Activated CD4-positive, alpha-beta T cell treated with anti-CD3 and anti-CD28 coated beads, Interleukin-2, amount 50 U/mL, for 1 hour (primary cell): ENCODE data around the gene COL18A1.

ENCODE experiments used
- DNase-seq: peaks from one replicate; pipeline ENCODE4 v3.0.0-alpha.2; 2020

Gene COL18A1

DNA sequence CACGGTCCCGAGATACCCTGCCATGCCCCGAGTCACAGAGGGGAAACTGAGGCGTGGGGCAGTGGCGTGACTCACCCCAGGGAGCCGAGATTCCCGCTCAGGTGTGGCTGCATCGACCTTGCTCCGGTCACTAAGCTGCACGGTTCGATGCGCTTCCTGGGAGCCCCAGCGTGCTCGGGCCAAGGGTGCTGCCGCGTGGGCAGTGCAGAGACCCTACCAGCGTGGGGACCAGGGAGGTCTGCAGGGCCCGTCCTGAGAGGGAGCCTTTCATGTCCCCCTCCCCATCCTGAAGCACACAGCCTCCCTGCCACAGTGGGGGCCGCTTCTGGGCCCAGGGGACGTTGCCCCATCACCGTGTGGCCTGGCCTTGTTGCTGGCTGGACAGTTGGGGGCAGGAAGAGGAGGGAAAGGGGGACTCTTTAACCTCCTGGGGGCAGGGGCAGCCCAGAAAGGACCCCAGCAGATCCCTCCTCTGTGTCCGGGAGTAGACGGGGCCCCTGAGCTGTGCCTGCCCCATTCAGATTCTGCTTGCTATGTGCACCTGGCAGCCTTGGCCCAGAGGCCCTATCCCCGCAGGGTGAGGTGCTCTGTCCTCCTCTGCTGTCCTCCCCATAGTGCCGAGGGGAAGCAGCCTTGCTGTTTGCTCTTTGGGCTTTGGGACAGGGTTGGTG lies 52.3 kb downstream of the COL18A1 start:
- DNase-seq: no peak

DNA sequence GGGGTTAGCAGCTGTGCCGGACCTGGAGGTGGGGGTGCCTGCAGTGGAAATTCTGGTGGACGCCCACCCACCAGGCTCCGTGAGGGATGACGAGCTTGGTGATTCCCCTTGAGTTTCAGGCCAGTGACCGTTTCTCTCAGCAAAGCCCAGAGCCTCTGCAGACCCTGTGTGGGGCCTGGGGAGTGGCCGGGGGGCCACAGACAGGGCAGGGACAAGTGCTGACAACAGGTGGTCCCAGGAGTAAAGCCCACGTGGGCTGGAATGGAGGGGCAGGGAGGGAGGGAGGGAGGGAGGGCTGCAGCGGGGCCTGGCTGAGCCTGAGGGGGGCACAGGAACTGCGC lies 52.8 kb downstream of the COL18A1 start:
- no peak for DNase-seq

DNA sequence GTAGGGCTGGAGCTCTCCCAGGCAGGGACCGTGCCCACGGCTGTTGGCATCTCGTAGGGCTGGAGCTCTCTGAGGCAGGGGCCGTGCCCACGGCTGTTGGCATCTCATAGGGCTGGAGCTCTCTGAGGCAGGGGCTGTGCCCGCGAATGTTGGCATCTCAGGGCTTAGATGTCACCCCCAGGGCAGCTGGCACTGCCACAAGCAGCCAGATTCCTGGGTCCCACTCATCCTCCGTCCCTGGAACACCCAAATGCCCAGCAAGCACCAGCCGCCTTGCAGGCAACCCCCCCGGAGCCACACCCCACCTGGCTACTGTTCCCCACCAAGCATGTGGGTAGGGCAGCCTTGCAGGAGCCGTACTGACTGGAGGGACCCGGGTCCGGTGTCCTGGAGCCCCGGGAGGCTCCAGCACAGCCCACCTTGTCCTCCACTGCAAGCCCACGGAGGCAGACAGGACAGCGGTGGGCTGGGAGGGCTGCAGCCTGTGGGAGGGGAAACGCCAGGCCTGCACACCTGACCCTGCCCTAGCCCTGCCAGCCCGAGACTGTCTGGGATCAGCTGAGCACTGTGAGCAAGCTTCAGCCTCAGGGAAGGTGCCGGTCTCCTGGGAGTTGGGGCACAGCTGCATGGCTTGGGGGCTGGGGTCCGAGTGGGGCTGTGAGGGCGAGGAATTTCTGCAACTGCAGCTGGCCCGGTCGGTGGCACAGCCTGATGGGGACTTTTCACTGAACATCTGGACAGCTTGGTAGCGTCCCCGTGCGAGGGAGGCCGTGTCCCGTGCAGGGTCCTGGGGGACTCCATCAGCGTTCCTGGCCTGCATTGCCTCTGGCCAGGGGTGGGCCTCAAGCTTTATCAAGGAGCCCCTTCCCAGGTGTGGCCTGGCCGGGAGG lies 53.6 kb downstream of the COL18A1 start:
- no peak for DNase-seq

DNA sequence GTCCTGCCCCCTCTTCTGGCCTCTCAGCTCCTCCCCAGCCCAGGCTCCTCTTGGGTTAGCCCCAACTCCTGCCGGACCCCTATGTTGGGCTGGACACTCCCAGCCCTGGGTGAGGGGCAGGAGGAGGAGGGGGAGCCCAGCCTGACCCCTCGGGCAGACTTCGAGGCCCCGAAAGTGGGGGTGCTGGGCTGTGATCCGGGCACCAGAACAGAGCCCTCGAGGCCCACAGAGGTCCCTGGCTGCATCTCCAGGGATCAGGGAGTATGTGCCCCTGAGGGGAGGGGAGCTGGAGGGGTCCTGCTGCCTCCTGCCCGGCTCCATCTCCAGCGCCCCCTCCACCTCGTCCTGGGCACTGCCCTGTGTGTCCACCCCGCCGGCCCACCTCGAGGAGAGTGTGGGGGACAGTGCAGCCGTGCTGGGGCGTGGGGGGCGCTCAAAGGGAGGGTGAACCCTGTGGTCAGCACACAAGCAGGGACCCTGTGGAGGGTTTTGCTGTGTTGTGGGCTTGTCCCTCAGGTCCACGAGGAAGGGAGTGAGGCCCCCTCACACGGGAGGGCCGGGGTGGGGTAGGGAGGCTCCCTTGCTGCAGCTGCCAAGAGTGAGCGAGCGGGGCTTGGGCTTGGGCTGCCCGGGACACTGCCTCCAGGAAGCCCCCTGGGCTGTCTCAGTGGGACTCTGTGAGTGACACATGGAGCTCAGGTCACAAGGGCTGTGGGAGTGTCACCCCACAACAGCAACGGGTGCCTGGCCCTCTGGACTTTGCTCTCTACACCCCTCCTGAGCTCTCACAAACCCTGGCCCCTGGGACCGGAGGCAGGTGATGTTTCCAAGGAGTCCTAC lies 54.4 kb downstream of the COL18A1 start:
- DNase-seq: no peak

GRCh38 chr21:45460011-45460565 lies 55.1 kb downstream of the COL18A1 start:
- DNase-seq: no peak

- DNase-seq: no peak
Observed at GRCh38 chr21:45460611-45461368, 55.8 kb downstream of the COL18A1 start.

DNA sequence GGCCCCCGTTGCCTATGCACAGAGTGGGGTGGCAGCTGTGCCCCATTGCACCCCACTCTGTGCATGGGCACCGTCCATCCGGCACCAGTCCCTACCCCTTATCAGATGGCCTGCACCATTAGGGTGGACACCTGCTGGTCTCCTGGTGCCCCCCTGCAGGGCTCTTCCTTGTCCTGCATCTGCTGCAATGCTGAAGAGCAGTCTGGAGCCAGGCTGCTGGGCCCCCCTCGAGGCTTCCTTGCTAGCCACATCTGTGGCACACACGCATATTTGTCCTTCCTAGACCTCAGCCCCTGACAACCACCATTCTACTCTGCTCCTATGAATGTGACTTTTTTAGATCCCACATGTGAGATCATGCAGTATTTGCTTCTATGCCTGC lies 56.4 kb downstream of the COL18A1 start:
- DNase-seq: no peak

- no peak for DNase-seq
Observed at GRCh38 chr21:45461806-45462341, 56.9 kb downstream of the COL18A1 start.

DNA sequence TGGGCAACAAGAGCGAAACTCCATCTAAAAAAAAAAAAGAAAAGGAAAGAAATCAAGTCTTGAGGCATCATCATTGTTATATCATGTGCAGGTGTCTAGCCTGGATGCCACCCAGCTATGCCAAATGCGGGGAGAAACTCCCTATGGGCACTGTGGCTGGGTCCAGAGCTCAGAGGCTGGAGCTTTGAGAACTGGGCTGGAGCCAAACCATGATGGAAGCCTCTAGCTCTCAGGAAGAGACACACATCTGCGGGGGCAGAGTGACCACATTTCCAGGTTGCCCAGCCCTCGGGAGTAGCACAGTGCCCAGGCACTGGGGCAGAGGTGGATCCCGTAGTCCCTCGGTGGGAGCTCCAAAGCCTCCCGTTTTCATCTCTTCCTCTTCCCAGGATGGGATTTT lies 58.9 kb downstream of the COL18A1 start:
- DNase-seq: no peak

DNA sequence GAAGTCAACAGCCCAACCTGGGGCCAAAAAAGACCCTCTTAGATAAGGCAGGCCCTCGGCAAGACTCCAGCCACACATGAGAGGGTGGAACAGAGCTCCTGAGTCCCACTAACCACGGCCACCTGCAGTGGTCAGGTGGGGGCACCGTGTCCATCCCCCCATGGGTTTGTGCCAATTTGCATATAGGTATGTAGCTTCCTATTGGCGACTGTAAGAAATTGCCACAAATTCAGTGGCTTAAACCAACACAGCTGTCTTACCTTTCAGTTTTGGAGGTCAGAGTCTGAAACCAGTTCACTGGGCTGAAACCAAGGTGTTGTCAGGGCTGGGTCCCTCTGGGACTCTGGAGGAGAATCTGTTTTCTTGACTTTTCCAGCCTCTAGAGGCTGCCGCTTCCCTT lies 59.3 kb downstream of the COL18A1 start:
- DNase-seq: no peak

GRCh38 chr21:45465105-45465504 lies 60.1 kb downstream of the COL18A1 start:
- no peak for DNase-seq

- no peak for DNase-seq
Observed at GRCh38 chr21:45465611-45466329, 60.8 kb downstream of the COL18A1 start.

DNA sequence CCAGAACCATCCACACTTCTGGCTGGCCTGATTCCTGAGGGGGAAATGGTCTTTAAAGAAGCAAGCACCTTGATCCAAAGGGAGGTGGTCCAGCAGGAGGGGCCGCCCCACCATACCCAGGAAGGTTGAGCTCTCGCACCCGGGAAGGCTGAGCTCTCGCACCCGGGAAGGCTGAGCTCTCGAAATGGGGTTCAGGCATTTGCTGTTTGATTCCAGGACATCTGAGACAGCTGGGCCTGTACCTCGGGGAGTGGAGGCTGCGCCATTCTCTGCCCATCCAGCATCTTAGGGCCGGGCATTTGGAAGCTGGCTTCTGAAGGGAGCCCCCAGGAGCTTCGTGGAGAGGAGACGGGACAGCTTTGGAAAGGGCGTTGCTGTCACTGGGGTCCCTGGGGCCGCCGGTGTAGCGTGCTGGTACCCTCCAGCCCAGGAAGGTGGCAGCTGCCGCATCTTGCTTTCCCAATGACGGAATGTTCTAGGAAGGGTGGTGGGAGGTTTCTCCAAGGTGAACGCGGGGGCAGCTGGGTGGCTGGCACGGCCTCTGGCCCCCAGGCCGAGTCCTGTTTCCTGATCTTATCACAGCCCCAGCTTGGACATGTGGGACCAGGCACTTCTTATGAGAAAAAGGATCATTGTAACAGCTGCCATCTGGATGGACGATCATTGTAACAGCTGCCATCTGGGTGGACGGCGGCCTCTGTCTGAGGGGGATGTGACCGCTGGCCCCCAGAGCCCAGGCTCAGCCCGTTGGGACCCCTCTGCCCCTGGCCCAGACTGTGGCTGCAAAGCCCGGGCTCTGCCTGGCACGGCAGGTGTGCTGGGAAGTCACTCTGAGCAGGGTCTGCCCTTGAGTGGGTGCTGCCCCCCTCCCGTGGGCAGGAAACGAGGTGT lies 61.6 kb downstream of the COL18A1 start:
- no peak for DNase-seq

- DNase-seq: no peak
Observed at GRCh38 chr21:45467221-45467779, 62.3 kb downstream of the COL18A1 start.

GRCh38 chr21:45468051-45468970 lies 63.3 kb downstream of the COL18A1 start:
- DNase-seq: no peak

DNA sequence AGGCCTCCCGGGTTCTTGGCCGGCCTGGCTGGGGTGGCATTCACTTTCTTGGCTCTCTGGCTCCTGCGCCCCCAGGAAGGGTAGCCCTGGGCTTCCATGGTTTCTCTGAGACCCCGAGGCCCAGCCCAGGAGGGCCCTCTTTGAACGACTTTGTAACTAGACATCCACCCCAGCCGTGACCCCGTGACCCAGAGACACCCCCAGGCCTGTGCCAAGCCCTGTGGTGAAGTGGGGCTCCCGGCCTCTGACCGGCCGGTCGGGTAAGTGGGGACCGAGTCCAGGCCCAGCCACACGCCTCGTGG lies 64.0 kb downstream of the COL18A1 start:
- DNase-seq: no peak

GRCh38 chr21:45469273-45470086 lies 64.5 kb downstream of the COL18A1 start:
- DNase-seq: no peak

DNA sequence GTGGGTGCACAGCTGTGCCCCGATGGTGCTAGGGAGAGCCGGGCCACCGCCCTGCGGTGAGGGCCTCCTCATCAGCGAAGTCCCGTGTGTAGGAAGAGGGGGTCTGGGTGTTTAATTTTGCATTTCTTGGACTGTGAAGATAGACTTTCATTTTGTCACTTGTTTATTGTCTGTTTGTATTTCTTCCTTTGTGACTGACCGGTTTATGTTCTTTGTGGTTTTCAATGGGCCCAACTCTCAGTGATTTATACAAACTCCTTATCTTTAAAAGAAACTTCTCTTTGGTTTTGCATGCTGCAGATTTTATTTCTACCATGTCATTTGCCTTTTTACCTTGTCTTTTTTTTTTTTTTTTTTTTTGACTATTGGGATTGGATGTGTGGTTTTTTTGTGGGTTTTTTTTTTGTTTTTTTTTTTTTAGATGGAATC lies 65.1 kb downstream of the COL18A1 start:
- no peak for DNase-seq
